ENCODE measurements around the gene WDR18. TPM values are rescaled to one million over a fixed set of nuclear protein-coding genes. Genes with fewer than 3 reads are reported as not detected.

Gene WDR18
- polyA plus RNA-seq, 1 donor (not counting 4 experiments of a cell fraction or from before 2014, with no cell fraction given), result 26.3 TPM

GRCh38 chr19:1012334-1012733, 28.2 kb downstream of the WDR18 start:
- peaks cover 9 to 17% of the 10 kb centered on the region in 2 experiments for H3K36me3 ChIP-seq (ENCODE audit: control insufficient read depth in 2 of 2, extremely low read depth in 1 of 2, insufficient read depth in 2 of 2, low read length in 2 of 2)
- dilution Hi-C loops (cut with MboI; ENCODE audit: extremely low pct_ligation_motif_present, low sequenced_read_pairs), result no loop called here
- peaks cover 46% of the 10 kb centered on the region for H3K79me2 ChIP-seq (ENCODE audit: control insufficient read depth, insufficient read depth, low read length)

GRCh38 chr19:1013218-1013617, 29.1 kb downstream of the WDR18 start:
- H4K20me1 ChIP-seq (ENCODE audit: control insufficient read depth, extremely low read depth, insufficient read depth, low read length), result peaks cover 26% of the 10 kb centered on the region
- no peaks in the 10 kb centered on the region for H3K27me3 ChIP-seq (ENCODE audit: control insufficient read depth, extremely low read depth, insufficient read depth, low read length)
- H3K9me1 ChIP-seq (ENCODE audit: control insufficient read depth, extremely low read depth, insufficient read depth, low read length), result peaks cover 4% of the 10 kb centered on the region
- H3K36me3 ChIP-seq (ENCODE audit: control insufficient read depth in 2 of 2, extremely low read depth in 1 of 2, insufficient read depth in 2 of 2, low read length in 2 of 2), result peaks cover 9 to 17% of the 10 kb centered on the region in 2 experiments
- no peak overlapping the region for H3K4me2 ChIP-seq (ENCODE audit: control insufficient read depth, extremely low read depth, insufficient read depth, low read depth, low read length)
- FAIRE-seq (no peak), DNase-seq (ENCODE audit: low read depth, low spot score) (no peak)
- no peak overlapping the region for H2AFZ ChIP-seq (ENCODE audit: control insufficient read depth, low read length)
- H3K27ac ChIP-seq (ENCODE audit: control insufficient read depth, insufficient read depth, low read length), result no peak overlapping the region
- peaks cover 54% of the 10 kb centered on the region for H3K79me2 ChIP-seq (ENCODE audit: control insufficient read depth, insufficient read depth, low read length)
- no peak overlapping the region for H3K9ac ChIP-seq (ENCODE audit: control insufficient read depth, extremely low read depth, insufficient read depth, low read length)
- H3K4me3 ChIP-seq (ENCODE audit: control insufficient read depth in 2 of 3, extremely low read depth in 1 of 3, insufficient read depth in 2 of 3, low read depth in 1 of 3, low read length in 3 of 3), result no peak overlapping the region
- H3K9me3 ChIP-seq (ENCODE audit: control insufficient read depth, low read depth, low read length), result no peaks in the 10 kb centered on the region
- dilution Hi-C loops (cut with MboI; ENCODE audit: extremely low pct_ligation_motif_present, low sequenced_read_pairs), result no loop called here
- TF ChIP-seq EZH2 (IDR thresholded peaks at IDR 0.05; ENCODE audit: low read length) (no peak), CTCF (optimal IDR thresholded peaks at IDR 0.05 in 1 of 3, IDR thresholded peaks at IDR 0.05 in 1 of 3, conservative IDR thresholded peaks at IDR 0.05 in 1 of 3; ENCODE audit: extremely low read depth in 1 of 3, insufficient read depth in 2 of 3, low read length in 3 of 3) (no peak)
- H3K4me1 ChIP-seq (ENCODE audit: control insufficient read depth, extremely low read depth, insufficient read depth, low read length), result peaks cover 27% of the 10 kb centered on the region

More at GRCh38 chr19:1012334-1012733, 28.2 kb downstream of the WDR18 start:
- Histone ChIP-seq H3K27me3 (ENCODE audit: control insufficient read depth, extremely low read depth, insufficient read depth, low read length) (no peaks in the 10 kb centered on the region), H3K4me1 (ENCODE audit: control insufficient read depth, extremely low read depth, insufficient read depth, low read length) (peaks cover 18% of the 10 kb centered on the region), H2AFZ (ENCODE audit: control insufficient read depth, low read length) (no peak overlapping the region), H3K9ac (ENCODE audit: control insufficient read depth, extremely low read depth, insufficient read depth, low read length) (no peak overlapping the region), H3K9me1 (ENCODE audit: control insufficient read depth, extremely low read depth, insufficient read depth, low read length) (peaks cover 4% of the 10 kb centered on the region), H3K4me2 (ENCODE audit: control insufficient read depth, extremely low read depth, insufficient read depth, low read depth, low read length) (no peak overlapping the region), H3K9me3 (ENCODE audit: control insufficient read depth, low read depth, low read length) (no peaks in the 10 kb centered on the region), H3K27ac (ENCODE audit: control insufficient read depth, insufficient read depth, low read length) (no peak overlapping the region), H3K4me3 (ENCODE audit: control insufficient read depth in 2 of 3, extremely low read depth in 1 of 3, insufficient read depth in 2 of 3, low read depth in 1 of 3, low read length in 3 of 3) (no peak overlapping the region), H4K20me1 (ENCODE audit: control insufficient read depth, extremely low read depth, insufficient read depth, low read length) (peaks cover 18% of the 10 kb centered on the region)
- no peak for DNase-seq (ENCODE audit: low read depth, low spot score)
- FAIRE-seq, result no peak
- TF ChIP-seq CTCF (optimal IDR thresholded peaks at IDR 0.05 in 1 of 3, IDR thresholded peaks at IDR 0.05 in 1 of 3, conservative IDR thresholded peaks at IDR 0.05 in 1 of 3; ENCODE audit: extremely low read depth in 1 of 3, insufficient read depth in 2 of 3, low read length in 3 of 3) (no peak), EZH2 (IDR thresholded peaks at IDR 0.05; ENCODE audit: low read length) (no peak)

Data from keratinocyte (primary cell).